EL (cell line): ENCODE data around the gene SLIT3.

Experiments used
- DNase-seq: peaks from one replicate; pipeline ENCODE4 v3.0.0-alpha.2; 2016

SLIT3 gene

GRCh38 chr5:168946363-168946762 lies 354.6 kb downstream of the SLIT3 start:
- no peak for DNase-seq

DNA sequence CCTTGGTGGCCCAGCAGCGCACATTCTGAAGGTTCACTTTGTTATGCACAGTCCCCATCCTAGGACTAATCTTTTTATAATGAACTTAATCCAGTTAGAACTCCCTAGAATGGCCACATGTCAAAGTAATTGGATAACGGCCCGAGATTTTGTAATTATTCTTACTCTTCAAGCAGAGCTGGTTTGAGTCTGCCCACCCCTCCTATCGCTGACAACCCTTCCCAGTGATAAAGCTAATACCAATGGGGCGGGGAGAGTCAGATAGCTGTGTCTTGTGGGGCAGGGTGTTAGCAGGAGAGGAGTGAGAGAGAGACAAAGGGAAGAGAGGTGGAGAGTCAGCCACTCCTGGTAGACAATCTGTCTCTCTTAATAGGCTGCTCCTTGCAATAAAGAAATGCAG lies 356.9 kb downstream of the SLIT3 start:
- DNase-seq, result no peak

DNA sequence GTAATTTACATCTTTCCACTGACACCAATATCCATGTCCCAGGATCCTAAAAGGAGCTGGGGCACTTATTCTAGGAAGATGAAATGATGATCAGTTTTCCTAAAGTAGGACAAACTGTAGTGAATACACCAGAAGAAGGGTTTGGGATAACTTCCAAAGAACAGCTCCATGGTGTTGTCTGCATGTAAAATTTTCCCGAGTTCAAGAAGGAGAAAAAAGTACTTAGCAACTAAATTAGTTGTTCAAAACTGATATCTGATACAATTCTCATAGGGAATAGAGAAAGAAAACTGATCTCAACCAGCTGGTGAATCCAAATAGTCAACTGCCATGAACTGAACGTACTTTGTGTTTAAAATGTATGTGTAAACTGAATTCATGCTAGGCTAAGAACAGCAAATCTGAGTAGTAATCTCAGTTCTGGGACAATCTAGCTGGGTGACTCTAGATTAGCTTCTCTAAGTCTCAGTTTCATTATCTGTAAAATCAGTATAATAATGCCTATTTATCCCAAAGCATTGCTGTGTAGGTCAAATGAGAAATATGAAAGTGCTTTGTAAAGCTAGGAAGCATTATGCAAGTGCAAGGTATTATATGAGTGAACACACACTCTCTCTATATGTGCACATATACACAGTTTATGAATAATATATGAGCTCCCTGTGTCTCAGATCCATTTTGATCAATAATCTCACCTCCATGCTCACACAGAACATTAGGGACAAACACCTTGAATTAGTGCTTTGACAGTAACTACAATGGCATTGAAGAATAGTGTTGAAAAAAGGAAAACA lies 357.7 kb downstream of the SLIT3 start:
- no peak for DNase-seq

- DNase-seq, result no peak
Observed at GRCh38 chr5:168941901-168942300, 359.0 kb downstream of the SLIT3 start.

DNA sequence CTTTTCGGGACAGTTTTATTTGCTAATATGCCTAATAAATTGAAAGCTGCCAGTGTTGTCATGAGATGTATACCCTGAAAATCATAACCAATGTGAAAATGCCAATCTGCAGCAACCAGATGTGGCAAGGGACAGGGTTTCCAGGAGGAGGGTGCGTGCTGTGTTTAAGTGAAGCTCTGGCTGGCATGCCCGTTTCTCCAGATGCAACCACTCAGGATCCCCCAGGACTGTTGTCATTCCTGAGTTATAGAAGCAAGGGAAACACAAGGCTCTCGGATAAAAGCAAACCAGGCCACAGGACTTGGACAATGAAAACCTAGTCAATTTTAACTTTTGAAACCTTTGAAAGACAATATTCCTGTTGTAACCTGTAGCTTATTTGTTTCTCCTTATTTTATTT lies 360.2 kb downstream of the SLIT3 start:
- DNase-seq, result no peak

DNA sequence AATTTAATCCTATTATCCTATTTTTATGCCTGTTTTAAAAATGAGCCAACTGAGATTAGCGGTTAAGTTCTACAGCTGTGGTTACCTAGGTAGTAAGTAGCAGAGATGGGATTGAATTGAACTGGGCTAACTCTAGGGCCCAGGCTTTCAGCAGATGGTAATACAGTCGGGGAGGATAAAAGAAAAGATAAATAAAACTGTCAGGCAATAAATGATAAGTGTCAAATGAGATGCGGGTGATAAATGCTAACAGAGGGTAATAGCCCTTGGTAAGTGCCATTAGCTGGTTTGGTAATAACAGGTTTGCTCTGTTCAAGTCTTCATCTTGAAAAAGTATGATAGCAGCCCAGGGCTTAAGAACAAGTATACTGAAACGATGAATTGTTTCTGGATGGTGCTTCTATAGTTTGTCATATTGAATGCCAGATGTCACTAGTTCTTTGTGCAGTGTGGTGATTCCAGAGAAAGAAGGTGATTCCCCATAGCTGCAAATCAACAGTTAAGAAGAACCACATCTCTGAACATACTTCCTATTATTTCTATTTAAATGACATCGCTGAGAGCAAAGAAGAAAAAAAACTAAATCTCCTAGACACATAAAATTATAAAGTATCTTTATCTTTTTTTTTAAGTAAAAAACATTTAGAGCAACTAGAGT lies 360.9 kb downstream of the SLIT3 start:
- no peak for DNase-seq

GRCh38 chr5:168939156-168939800 lies 361.7 kb downstream of the SLIT3 start:
- DNase-seq, result no peak

GRCh38 chr5:168936511-168936910 lies 364.4 kb downstream of the SLIT3 start:
- no peak for DNase-seq

DNA sequence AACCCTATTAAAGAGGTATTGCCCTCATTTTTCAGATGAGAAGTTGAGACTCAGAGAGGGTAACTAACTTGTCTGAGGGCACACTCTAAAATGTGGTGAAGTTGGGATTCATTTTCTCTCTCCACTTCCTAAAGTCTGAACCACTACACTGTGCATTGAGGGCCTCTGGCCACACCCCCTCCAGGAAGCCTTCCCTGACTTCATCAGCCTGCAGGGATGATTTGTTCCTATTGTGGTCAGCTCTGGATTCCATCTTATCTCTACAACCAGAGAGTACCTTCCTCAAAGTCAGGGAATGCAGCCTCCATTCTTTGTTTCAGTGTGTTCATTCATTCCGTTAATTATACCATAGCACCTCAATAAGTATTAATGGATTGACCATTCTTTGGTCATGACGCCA lies 365.8 kb downstream of the SLIT3 start:
- DNase-seq, result no peak

DNA sequence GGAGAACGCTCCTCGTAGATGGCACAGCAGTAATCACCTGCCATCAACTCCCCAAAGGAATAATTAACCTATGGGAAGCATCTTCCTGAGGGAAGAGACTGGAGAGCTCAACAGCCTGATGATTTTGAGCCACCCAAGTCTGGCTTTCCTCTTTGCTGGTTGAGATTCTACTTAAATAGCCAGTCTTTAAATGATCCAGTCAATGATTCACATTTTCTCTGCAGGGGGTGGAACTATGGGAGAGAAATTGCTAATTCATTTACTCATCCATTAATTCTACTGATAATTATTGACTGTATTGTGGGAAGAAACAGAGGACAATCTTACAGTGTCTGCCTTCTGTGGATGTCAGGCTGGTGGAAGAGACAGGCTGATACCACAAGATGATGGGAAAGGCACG lies 366.8 kb downstream of the SLIT3 start:
- no peak for DNase-seq

DNA sequence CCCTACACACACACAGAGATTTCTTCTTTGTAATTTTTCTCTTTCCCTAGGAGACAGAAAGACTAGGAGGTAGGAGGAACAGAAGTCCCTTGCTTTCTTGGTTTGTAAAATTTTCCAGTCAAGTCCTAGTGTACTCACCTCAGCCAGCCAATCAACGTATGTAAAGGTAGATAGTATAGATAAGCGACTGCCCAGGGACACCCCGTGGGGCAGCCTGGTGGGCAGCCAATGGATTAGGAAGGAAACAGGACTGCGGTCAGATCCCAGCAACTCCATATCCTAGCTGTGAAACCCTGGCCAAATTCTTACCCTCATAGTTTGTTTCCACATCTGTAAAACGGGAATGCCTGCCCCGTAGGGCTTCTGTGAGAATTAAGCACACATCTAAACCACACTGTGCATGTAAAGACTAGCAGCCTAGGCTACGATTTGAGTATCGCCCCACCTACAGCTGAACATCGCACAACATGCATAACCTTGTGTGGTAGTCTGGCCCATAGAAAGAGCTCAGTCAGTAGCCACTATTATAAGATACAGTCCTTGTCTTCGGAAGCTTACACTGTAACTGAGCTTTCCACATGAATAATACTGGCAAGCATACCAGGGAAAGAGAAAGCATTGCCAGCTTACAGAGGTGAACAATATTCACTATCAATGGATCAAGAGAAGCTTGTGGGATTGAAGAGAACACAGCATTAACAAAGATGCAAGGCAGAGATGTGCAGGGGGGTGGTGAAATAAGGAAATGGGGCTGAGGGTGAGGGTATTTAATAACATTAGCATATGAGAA lies 368.3 kb downstream of the SLIT3 start:
- no peak for DNase-seq

DNA sequence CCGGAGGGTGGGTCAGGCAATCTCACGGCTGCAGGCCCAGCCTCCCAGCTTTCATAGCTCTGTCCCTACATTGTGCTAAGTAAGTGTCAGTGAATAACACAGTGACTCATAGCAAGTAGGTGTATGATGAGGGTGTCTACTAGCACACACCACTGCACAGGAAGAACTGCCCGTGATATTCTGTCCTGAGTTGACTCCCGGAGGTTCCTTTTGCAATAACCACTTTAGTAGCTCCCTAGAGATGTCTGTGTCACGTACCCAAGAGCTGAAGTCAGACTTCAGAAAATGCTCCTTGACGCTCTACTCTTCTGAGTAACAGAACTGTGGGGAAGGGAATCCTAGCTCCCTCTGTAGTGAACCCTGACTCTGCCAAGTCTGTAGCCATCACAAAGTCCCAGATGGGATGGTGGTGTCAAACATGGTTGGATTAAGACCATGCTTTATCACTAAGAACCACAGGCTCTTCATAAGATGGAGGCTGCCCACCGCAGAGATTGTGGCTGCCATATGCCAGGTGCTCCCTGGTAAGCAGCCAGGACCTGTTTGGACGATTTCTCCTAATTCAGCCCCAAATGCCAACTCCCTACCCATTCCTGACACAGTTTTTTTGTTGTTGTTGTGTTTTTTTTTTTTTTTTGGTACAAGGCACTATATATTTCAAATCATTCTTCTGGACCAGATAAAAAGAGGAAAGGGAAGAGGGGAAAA lies 369.1 kb downstream of the SLIT3 start:
- peak; percentile 13 for DNase-seq

DNA sequence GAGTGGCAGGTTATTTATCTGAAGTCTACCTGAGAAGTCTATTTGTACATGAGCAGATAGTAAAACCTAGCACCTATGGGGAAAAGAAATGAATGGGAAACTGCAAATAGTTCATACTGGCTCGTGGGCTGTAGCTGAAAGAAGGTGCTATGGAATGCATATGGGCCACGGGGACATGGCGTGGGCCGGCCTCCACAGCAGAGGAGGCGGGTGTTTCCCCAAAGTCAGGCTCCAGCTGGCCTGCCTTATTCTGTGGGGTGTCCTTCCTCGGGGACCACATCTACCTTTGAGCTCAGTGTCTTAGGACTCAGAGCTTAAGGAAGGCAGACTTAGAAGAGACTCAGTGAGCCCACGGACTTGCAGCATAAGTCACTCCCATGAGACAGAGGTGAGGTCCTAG lies 371.3 kb downstream of the SLIT3 start:
- DNase-seq, result no peak

GRCh38 chr5:168925160-168925559 lies 375.8 kb downstream of the SLIT3 start:
- no peak for DNase-seq

DNA sequence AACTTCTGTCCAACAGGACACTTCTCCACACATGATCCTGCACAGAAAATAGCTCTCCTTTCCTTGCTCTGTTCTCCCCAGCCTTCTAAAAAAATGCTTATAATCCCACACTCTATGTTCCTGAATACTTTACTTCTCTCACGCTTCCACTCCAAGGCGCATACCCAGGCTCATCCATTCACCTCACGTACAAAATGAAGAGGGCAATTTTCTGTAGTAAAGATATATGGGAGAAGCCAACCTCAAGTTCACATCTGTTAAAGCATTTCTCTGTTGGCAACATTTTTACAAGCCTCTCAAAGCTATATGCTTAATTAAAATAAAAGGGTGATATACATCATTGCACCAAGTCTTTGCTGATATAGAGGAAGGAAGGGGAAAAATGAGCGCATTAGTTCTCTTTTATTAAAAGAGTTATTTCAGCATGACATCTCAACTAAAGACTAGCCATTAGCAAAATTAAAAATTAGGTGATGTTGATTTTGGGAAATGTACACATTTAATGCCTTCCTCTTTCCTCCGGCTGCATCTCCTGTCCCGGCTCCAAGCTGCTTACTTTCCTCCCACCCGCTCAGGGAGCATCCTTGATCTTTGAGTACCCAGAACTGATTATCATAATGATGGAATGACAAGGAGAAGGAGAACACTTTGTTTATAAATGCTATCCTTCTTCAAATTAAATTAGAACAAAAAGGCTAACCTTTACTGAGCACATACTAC lies 379.6 kb downstream of the SLIT3 start:
- DNase-seq, result no peak

DNA sequence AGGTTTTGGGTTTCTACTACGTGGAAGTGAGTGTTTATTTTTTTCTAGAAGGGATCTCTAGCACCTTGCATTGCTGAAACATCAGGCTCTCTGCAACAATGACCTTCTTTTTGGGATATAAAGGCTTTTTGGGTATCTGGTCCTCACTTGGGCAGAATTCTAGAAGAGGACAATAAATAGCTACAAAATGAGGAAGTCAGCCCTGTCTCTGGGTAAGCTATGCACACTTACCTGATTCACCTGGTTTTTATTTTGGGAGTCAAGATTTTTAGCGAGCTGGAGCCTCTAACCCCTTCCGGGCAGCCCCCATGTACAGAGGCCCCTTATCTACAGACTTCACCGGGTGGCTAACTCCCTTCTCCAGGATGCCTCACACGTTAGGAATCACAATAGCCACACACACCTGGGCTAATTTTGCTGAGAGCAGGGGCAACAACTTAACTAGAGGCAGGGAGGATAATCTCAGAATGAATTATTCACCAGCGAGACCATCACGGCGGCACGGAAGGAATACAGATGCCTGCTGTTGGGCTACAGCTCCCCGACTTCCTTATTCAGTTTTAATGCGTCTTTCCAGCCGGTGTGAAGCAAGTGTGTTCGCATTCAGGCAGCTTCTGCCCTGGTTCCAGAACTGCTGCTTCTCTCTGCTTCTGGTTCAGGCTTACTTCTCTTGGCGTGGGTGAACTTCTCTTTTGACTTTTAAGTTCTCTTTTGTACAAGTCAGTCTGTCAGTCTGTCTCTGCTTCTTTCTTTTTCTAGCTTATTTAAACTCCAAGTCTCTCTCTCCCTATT lies 380.7 kb downstream of the SLIT3 start:
- DNase-seq, result no peak

GRCh38 chr5:168917947-168918600 lies 382.9 kb downstream of the SLIT3 start:
- DNase-seq, result no peak

DNA sequence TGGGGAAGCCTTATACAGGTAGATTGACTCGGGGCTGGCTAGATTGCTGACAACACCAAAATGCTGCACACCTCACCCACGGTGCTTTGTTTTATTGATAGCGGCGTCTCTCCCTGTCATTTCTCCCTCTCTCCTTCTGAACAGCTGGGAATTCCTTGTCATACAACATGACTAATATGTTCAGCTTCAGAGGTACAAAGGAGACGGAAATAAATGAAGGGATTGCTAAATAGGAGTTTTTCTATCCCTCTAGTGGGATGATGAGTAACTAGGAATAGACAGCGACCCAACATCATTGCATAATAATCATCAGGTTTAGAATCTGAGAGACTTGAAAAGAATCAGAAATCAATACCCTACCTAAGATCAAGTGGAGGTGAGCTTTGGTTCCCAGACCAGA lies 384.1 kb downstream of the SLIT3 start:
- DNase-seq, result no peak

GRCh38 chr5:168916266-168916665 lies 384.7 kb downstream of the SLIT3 start:
- peak; percentile 8 for DNase-seq

GRCh38 chr5:168914491-168914890 lies 386.4 kb downstream of the SLIT3 start:
- no peak for DNase-seq

DNA sequence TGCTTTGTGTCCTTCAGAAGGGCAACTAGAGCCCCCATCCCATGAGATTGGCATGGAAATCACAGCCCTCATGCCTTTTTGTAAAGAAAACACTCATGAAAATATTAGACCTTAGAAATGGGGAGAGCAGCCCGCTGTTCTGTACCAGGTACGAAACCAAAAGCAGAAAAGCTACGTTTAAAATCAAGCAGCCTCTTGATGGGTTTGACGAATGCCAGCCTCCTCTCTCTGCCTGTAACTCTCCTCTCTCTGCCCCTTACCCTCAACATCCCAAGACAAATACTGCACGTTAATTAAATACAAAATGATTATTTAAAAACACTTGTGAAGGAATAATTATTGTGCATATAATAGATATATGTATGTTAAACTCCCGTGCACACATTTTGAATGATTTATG lies 390.1 kb downstream of the SLIT3 start:
- DNase-seq, result no peak
